Renal cortical epithelial cell (primary cell): ENCODE data around the gene ACSL6. TPM values are rescaled to one million over a fixed set of nuclear protein-coding genes. Genes with fewer than 3 reads are reported as not detected.

ENCODE experiments used
- DNase-seq: peaks from one replicate; pipeline ENCODE4 v3.0.0-alpha.2; 2011; ENCODE audit warnings: low read depth
- total RNA-seq: library from RNA; depleted of rRNA; stranded (reverse); fragments of >200 nt; gene quantifications from 2 replicates; pipeline ENCODE4 v1.2.3, GENCODE V29; 2014

The ACSL6 gene
- total RNA-seq, 1 donor from 2014 or later = 0.05 TPM

- no peak for DNase-seq
These were observed 35.4 kb upstream of the ACSL6 start for GRCh38 chr5:132046880-132047299.

- DNase-seq = no peak
These were observed 32.7 kb upstream of the ACSL6 start for GRCh38 chr5:132044207-132044606.

- no peak for DNase-seq
These were observed 25.9 kb upstream of the ACSL6 start for GRCh38 chr5:132037353-132037752.

- no peak for DNase-seq
These were observed 21.7 kb upstream of the ACSL6 start for GRCh38 chr5:132033122-132033521.

GRCh38 chr5:132032196-132032595 is 20.7 kb upstream of the ACSL6 start:
- DNase-seq = no peak

GRCh38 chr5:132030610-132031009 is 19.2 kb upstream of the ACSL6 start:
- no peak for DNase-seq

GRCh38 chr5:132029609-132030330 is 18.3 kb upstream of the ACSL6 start:
- no peak for DNase-seq

- DNase-seq = no peak
These were observed 15.6 kb upstream of the ACSL6 start for GRCh38 chr5:132027027-132027426.

GRCh38 chr5:132026516-132027008 is 15.1 kb upstream of the ACSL6 start:
- no peak for DNase-seq

GRCh38 chr5:132025403-132025971 is 14.0 kb upstream of the ACSL6 start:
- DNase-seq = no peak

GRCh38 chr5:132024789-132025402 is 13.4 kb upstream of the ACSL6 start:
- DNase-seq = no peak

- no peak for DNase-seq
These were observed 12.6 kb upstream of the ACSL6 start for GRCh38 chr5:132024117-132024435.

GRCh38 chr5:132023258-132024116 is 12.0 kb upstream of the ACSL6 start:
- DNase-seq = no peak

- no peak for DNase-seq
These were observed 11.3 kb upstream of the ACSL6 start for GRCh38 chr5:132022737-132023136.

GRCh38 chr5:132021654-132022053 is 10.2 kb upstream of the ACSL6 start:
- no peak for DNase-seq

GRCh38 chr5:132020568-132021339 is 9.3 kb upstream of the ACSL6 start:
- no peak for DNase-seq

- no peak for DNase-seq
These were observed 8.5 kb upstream of the ACSL6 start for GRCh38 chr5:132019857-132020555.

- DNase-seq = no peak
These were observed 7.9 kb upstream of the ACSL6 start for GRCh38 chr5:132019337-132019736.

GRCh38 chr5:132017738-132018625 is 6.5 kb upstream of the ACSL6 start:
- no peak for DNase-seq

GRCh38 chr5:132017316-132017715 is 5.9 kb upstream of the ACSL6 start:
- DNase-seq = no peak
